ENCODE results near the gene SETDB2. TPM values are rescaled to one million over a fixed set of nuclear protein-coding genes. Genes with fewer than 3 reads are reported as not detected.

SETDB2 gene
- total and polyA plus RNA-seq, 4 donors, result 5.0 to 22.9 (median 8.6) TPM

DNA sequence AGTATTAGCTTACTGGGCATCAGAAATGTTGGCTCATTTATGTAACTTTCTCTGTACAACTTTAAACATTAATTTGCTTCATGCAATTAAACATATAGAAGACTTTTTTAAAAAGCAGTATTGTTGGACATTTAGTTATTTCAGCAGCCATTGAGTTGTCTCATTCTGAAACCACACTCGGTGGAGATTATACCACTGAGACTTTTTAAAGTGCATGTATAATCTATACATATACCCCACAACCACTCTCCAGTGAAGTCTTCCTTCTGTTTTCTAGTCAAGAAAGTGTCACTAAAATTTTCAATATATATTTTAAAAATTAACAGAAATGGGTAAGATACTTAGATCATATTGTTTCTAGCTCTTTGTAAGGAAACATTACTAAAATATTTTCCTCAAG lies 15.5 kb downstream of the SETDB2 start:
- DNase-seq (no peak), ATAC-seq (ENCODE audit: insufficient read depth, low FRiP score) (no peak)
- TF ChIP-seq, protein P1, sequence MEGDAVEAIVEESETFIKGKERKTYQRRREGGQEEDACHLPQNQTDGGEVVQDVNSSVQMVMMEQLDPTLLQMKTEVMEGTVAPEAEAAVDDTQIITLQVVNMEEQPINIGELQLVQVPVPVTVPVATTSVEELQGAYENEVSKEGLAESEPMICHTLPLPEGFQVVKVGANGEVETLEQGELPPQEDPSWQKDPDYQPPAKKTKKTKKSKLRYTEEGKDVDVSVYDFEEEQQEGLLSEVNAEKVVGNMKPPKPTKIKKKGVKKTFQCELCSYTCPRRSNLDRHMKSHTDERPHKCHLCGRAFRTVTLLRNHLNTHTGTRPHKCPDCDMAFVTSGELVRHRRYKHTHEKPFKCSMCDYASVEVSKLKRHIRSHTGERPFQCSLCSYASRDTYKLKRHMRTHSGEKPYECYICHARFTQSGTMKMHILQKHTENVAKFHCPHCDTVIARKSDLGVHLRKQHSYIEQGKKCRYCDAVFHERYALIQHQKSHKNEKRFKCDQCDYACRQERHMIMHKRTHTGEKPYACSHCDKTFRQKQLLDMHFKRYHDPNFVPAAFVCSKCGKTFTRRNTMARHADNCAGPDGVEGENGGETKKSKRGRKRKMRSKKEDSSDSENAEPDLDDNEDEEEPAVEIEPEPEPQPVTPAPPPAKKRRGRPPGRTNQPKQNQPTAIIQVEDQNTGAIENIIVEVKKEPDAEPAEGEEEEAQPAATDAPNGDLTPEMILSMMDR (IDR thresholded peaks at IDR 0.05; ENCODE audit: control extremely low read depth, extremely low read depth), result no peak
- peaks cover 0 to 3% (median 0%) of the 10 kb centered on the region in 4 donors for H3K9me3 ChIP-seq (ENCODE audit: control insufficient read depth in 4 of 4, insufficient read depth in 3 of 4, low read length in 3 of 4)
- H3K9ac ChIP-seq (ENCODE audit: insufficient read depth in 1 of 2, low read length in 2 of 2), result no peak overlapping the region
- peaks cover 0 to 3% (median 0%) of the 10 kb centered on the region in 5 donors for H3K4me1 ChIP-seq (ENCODE audit: control insufficient read depth in 5 of 5, insufficient read depth in 5 of 5, low read length in 5 of 5)
- peaks cover 10 to 39% (median 21%) of the 10 kb centered on the region in 4 donors for H3K36me3 ChIP-seq (ENCODE audit: control insufficient read depth in 4 of 4, insufficient read depth in 4 of 4, low read length in 4 of 4)
- H3K27ac ChIP-seq (ENCODE audit: low read depth in 1 of 2, low read length in 1 of 2), result no peak overlapping the region
- no peak overlapping the region for H3K4me3 ChIP-seq
- 88 to 95% methylated on average over 1 of the region's 1 CpG for WGBS, 2 donors
- H3K27me3 ChIP-seq (ENCODE audit: control insufficient read depth in 3 of 3, insufficient read depth in 3 of 3, low read length in 2 of 3), result no peaks in the 10 kb centered on the region

DNA sequence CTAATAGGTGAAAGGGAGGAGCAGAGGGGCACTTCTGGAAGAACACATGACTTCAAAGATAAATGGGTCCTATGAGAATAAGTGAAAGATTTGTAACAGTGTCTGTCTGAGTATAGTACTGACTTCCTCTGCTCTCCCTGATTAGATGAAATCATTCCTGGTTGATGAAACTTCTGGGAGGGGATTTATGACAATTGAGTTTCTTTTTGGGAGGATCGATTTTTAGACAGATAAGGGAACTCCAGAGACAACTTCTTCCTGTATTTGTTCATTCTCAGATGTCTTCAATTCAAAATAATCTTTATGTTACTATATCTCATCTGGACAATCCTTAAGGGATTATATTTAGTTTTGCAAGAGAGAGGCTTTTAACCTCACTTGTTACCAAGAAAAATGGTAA lies 20.0 kb downstream of the SETDB2 start:
- no peak overlapping the region for H3K27ac ChIP-seq (ENCODE audit: low read depth in 1 of 2, low read length in 1 of 2)
- no peak overlapping the region for H3K4me3 ChIP-seq
- H3K9ac ChIP-seq (ENCODE audit: insufficient read depth in 1 of 2, low read length in 2 of 2), result no peak overlapping the region
- no peaks in the 10 kb centered on the region for H3K4me1 ChIP-seq (ENCODE audit: control insufficient read depth in 5 of 5, insufficient read depth in 5 of 5, low read length in 5 of 5)
- DNase-seq (no peak), ATAC-seq (ENCODE audit: insufficient read depth, low FRiP score) (no peak)
- 84 to 90% methylated on average over 1 of the region's 1 CpG for WGBS, 2 donors
- H3K36me3 ChIP-seq (ENCODE audit: control insufficient read depth in 4 of 4, insufficient read depth in 4 of 4, low read length in 4 of 4), result peaks cover 10 to 43% (median 27%) of the 10 kb centered on the region in 4 donors
- TF ChIP-seq, protein P1 (IDR thresholded peaks at IDR 0.05; ENCODE audit: control extremely low read depth, extremely low read depth), result no peak
- peaks cover 0 to 3% (median 0%) of the 10 kb centered on the region in 4 donors for H3K9me3 ChIP-seq (ENCODE audit: control insufficient read depth in 4 of 4, insufficient read depth in 3 of 4, low read length in 3 of 4)
- H3K27me3 ChIP-seq (ENCODE audit: control insufficient read depth in 3 of 3, insufficient read depth in 3 of 3, low read length in 2 of 3), result no peaks in the 10 kb centered on the region

DNA sequence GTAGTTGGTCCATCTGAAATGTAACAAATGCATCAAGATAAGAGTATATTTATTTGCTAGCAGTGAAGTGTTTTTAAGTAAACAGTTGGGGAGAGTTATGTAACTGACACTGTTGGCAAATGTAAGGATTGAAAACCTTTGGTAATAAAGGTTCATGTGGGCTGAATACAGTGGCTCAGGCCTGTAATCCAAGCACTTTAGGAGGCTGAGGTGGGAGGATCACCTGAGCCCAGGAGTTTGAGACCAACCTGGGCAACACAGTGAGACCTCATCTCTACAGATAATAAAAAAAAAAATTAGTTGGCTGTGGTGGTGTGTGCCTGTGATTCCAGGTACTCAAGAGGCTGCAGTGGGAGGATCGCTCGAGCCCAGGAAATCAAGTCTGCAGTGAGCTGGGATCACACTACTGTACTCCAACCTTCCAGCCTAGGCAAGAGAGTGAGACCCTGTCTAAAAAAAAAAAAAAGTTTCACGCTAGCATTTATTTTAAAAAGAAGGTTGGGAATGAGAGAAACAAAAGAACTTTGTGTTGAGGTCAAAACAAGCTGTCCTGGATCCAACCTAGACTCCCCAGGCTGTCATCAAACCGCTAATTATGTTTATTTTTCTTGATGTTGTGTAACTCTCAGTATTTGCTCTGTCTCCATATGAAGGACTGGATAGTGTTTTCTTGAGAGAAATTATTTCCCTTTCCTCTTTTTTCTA lies 20.7 kb downstream of the SETDB2 start:
- Histone ChIP-seq H3K9ac (ENCODE audit: insufficient read depth in 1 of 2, low read length in 2 of 2) (no peak overlapping the region), H3K27me3 (ENCODE audit: control insufficient read depth in 3 of 3, insufficient read depth in 3 of 3, low read length in 2 of 3) (no peaks in the 10 kb centered on the region), H3K27ac (ENCODE audit: low read depth in 1 of 2, low read length in 1 of 2) (peak overlapping the region in 1 of 2 donors; percentile 40), H3K4me3 (no peak overlapping the region), H3K4me1 (ENCODE audit: control insufficient read depth in 5 of 5, insufficient read depth in 5 of 5, low read length in 5 of 5) (no peaks in the 10 kb centered on the region), H3K36me3 (ENCODE audit: control insufficient read depth in 4 of 4, insufficient read depth in 4 of 4, low read length in 4 of 4) (peaks cover 10 to 43% (median 28%) of the 10 kb centered on the region in 4 donors), H3K9me3 (ENCODE audit: control insufficient read depth in 4 of 4, insufficient read depth in 3 of 4, low read length in 3 of 4) (peaks cover 0 to 3% (median 0%) of the 10 kb centered on the region in 4 donors)
- WGBS, 2 donors, result 81 to 90% methylated on average over 4 of the region's 4 CpGs
- DNase-seq (no peak), ATAC-seq (ENCODE audit: insufficient read depth, low FRiP score) (peak; percentile 27)
- TF ChIP-seq, protein P1 (IDR thresholded peaks at IDR 0.05; ENCODE audit: control extremely low read depth, extremely low read depth), result no peak
